NCI-H146 treated with DMSO at 0.1 percent for 48 hours (cell line): ENCODE data around the gene TXLNG.
"Not testable (repeated sequence)": the region's sequence is repeated elsewhere in the genome, so short reads cannot be mapped to it uniquely, and the experiment has no call there.

Source experiments
- DNase-seq: peaks from one replicate; lab custom pipeline; 2025; ENCODE audit not compliant: unreplicated experiment; lab: John Stamatoyannopoulos, UW

TXLNG gene

GRCh38 chrX:16784440-16784839, 1.8 kb upstream of the TXLNG start:
- DNase-seq = not testable (repeated sequence)

DNA sequence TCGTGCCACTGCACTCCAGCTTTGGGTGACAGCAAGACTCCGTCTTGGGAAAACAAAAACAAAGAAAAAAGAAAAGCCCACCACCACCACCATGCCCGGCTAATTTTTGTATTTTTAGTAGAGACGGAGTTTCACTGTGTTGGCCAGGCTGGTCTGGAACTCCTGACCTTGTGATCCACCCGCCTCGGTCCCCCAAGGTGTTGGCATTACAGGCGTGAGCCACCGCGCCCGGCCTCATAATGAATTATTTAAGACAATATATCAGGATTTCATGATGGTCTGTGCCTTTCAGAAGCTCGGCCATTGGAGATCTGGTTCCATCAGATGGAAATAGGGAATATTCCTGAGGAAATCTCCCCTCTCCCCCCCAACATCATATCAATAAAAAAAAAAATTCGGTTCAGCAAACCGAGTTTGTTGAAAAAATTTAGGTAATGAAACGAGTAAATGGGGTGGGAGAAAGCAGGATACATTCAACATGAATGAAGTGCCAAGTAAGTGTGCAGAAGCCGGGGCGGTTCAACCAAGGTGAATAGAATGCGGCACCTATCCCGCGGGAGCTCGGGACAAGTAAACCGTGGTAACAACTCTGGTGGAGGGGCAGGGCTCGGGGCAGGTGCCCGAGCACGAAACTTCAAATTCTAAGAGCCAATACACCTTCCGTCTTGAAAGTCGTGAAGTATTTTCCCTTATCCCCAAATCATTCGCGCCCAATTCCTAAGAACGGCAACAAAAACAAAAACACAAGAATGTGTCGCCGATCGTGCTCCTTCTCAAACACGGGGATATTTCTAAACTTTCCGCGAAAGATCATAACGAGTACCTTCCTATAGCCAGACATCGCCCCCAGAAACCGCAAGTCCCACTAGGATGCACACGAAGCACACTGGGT, 773 bp upstream of the TXLNG start:
- DNase-seq = no peak

DNA sequence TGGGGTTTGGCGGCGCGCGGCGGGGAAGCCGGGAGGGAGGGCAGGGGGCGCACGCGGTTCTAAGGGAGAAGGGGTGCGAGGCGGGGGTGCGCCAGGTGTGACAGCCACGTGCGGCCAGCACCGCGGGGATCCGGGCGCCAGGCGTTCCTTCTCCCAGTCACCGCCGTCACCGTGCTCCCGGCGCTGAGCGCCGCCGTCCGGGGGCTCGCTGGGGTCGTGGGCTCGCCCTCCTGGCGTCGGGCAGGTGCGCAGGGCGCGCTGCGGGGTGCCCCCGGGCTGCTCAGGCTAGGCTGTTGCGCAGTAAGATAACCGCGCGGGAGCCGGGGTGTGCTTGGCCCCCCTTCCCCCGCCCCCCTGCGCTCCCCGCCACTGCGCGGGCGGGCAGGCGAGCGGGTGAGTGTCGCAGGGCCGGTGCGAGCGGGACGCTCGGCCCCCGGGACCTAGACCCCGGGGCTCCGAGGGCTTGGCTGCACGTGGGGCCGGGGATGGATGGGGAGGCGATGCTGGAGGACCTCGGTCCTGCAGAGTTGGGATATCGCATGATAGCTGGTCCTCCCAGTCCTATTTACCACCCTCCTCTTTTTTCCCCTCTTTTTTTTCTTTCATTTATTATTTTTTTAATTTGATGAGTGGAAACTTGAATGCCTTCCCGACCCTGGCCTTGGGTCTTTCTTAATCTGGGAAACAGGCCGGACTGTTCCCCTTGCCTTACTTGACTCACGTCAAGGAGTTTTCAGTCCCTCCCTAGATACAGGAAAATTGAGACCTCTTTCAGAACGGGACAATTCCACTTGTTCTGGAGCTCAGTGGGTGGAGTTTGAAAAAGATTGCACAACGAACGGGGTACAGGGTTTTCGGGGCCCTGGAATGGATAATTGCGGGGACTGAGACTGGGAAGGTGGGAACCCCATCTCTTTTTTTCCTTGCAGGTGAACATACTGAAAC, 797 bp downstream of the TXLNG start:
- DNase-seq = no peak

DNA sequence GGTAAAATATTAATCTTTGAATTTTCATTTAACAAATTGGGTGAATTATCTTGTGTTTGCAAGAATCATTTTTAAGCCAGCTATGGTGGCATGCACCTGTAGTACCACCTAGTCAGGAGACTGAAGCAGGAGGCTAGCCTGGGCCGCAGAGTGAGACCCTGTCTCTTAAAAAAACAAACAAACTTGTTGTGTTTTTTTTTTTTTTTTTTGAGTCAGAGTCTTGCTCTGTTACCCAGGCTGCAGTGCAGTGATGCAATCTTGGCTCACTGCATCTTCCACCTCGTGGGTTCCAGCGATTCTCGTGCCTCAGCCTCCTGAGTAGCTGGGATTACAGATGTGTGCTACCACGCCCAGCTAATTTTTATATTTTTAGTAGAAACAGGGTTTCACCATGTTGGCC, 2.2 kb downstream of the TXLNG start:
- DNase-seq = no peak

GRCh38 chrX:16796298-16796697, 10.0 kb downstream of the TXLNG start:
- DNase-seq = no peak

GRCh38 chrX:16797358-16797757, 11.1 kb downstream of the TXLNG start:
- DNase-seq = no peak

DNA sequence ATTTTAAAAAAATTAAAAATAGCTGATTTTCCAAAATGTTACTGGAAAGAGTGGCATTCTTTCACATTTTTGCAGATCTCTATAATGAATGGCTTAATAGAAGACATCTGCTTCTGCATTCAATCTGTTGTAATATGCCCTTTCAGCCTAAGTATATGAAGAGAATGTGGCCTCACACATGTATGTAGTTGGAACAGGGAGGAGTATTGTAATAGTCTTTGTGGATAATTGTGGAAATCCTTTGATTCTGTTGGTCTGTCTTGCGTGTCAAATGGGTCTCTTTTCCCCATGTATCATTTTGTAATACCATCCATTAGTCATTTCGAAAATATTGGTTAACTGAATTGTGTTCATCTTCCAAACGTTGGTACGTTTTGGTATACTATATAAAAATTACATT, 11.6 kb downstream of the TXLNG start:
- DNase-seq = no peak

DNA sequence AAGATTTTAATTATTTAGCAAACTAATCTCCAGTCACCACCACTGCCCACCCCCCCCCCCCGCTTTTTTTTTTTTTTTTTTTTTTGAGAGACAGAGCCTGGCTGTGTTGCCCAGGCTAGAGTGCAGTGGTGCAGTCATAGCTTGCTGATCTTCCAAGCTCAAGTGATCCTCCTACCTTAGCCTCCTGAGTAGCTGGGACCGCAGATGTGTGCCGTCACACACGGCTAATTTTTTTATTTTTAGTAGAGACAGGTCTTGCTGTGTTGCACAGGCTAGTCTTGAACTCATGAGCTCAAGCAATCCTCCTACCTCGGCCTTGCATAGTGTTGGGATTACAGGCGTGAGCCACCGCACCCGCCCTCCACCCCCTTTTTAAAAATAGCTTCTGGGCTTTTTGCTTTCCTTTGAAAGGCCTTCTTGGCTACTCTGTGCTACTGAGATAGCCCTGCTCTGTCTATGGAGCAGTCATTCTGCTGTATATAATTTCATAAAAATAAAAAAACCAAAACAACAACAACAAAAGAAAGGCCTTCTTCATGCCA, 18.7 kb downstream of the TXLNG start:
- no peak for DNase-seq

DNA sequence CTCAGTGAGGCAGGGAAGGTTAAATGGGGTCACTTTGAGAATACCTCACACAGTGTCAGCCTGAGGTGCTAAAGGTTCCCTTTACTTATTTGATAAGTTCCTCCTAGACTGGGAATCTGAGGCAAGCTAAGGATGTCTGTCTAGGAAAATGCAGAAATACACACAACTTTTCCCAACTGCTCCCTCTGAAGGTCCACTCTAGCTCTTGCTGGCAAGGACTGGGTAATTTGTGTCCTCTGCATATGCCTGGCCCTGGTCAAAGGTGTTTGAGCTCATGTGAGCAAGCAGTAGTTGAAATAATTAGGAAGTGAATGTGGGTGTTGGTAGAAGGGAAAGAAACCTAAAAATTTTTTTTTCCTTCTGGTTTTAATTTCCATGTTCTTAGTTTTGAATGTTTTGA, 21.3 kb downstream of the TXLNG start:
- no peak for DNase-seq

DNA sequence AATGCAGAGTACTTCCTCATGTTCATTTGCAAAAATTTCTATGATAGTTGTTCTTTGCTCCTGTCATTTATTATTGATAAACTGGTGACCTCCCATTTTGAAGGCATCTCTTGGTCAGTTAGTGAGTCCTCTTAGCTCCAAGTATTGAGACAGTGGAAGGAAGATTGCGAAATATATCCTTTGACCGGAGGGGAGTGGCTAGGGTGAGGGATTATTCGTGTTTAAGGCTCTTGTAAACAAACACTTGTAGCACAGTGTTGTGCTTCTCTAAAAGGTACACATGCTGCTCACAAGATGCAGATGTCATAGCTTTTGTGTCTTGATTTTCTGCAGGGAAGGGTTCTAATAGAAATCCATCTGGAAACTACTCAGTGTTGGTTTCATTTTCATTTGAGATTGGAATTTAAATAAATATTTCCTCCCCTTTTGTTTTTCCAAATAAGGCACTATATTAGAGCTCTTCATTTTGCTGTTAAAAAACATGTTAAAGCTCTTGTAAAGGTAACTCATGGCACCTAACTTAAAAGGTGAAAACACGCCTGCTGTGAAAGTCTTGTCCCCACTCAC, 21.8 kb downstream of the TXLNG start:
- DNase-seq = no peak

DNA sequence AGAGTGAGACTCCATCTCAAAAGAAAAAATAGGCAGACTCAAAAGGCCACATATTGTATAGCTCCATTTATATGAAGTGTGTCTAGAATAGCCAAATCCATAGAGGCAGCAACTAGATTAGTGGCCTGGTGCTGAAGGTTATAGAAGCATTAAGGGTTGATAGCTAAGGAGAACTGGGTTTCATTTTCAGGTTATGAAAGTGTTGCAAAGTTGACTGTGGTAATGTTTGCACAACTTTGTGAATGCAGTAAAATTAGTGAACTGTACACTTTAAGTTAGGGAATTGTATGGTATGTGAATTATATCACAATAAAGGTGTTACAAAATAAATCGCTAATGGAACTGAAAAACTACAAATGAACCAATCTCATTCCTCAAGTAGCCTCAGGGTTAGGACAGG, 28.3 kb downstream of the TXLNG start:
- no peak for DNase-seq

- DNase-seq = no peak
Measured at GRCh38 chrX:16819634-16820033, 33.4 kb downstream of the TXLNG start.

DNA sequence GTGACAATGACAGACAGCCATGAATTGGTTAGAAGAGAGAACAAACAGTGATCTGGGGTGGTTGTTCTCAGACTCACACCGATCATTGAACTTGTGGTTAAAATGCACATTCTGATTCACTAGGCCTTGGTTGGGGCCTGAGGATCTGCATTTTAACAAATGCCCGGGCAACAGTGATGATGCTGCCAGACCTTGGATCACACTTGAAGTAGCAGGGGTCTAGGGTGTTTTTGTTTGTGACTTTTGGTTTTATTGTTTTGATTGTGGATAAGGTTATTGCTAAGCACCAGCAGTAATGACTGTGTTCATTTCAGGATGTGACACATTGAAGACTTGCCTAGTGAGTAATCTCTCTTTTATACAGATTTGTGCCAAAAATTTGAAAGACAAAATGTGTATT, 36.5 kb downstream of the TXLNG start:
- no peak for DNase-seq

- DNase-seq = no peak
Measured at GRCh38 chrX:16825264-16826035, 39.2 kb downstream of the TXLNG start.

- DNase-seq = no peak
Measured at GRCh38 chrX:16826207-16826606, 39.9 kb downstream of the TXLNG start.

DNA sequence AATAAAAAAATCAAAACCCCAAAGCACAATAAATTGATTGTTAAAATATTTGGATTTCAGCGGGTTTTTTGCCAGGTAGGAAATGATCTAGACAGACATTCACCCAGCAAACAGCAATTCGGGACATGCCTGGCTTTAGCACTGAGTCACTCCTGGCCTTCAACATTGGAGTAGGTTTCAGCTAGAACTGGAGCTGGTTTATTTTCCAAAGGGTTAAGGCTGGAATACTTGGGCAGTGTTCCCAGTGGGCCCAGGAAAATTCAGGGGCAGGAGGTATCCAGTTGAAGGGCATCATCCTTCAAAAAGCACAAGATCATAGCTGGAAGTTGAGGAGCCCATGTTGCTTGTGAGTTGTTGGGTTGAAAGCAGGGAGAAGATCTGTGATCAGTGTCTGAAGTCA, 41.0 kb downstream of the TXLNG start:
- DNase-seq = no peak

GRCh38 chrX:16828124-16828908, 42.0 kb downstream of the TXLNG start:
- DNase-seq = no peak

- no peak for DNase-seq
Measured at GRCh38 chrX:16832301-16832700, 46.0 kb downstream of the TXLNG start.

DNA sequence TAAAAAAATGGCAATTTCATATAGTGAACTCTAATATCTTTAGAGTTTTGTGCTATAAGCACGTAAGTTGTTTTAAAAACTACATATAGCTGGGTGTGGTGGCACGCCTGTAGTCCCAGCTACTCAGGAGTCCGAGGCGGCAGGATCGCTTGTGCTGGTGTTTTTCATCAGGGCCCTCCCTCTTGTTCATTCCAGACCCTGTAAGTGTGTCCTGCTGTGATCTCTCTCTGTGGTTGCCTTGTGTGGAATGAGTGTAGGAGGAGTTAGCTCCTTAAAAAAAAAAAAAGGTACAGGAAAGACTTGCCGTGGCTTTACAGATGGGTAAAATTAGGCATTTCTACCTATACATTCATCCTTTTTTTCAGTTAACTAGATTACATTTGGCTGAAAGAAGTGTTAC, 48.5 kb downstream of the TXLNG start:
- no peak for DNase-seq

GRCh38 chrX:16836371-16836770, 50.1 kb downstream of the TXLNG start:
- DNase-seq = no peak
